ENCODE data around the gene NOX5.

The NOX5 gene

GRCh38 chr15:68979006-68979405 is 35.5 kb upstream of the NOX5 start:
- in situ Hi-C loops (cut with HindIII; ENCODE audit: low sequenced_read_pairs) = no loop called here
- no peak for TF ChIP-seq CTCF (IDR thresholded peaks at IDR 0.05; ENCODE audit: low read depth, low read length)
- no peak overlapping the region for H3K4me3 ChIP-seq (ENCODE audit: low read depth, low read length)
- DNase-seq (ENCODE audit: low read depth, low spot score) = no peak

GRCh38 chr15:68979816-68980215 is 34.7 kb upstream of the NOX5 start:
- no peak overlapping the region for H3K4me3 ChIP-seq (ENCODE audit: low read depth, low read length)
- in situ Hi-C loops (cut with HindIII; ENCODE audit: low sequenced_read_pairs) = no loop called here
- DNase-seq (ENCODE audit: low read depth, low spot score) = no peak
- TF ChIP-seq CTCF (IDR thresholded peaks at IDR 0.05; ENCODE audit: low read depth, low read length) = no peak

- TF ChIP-seq CTCF (IDR thresholded peaks at IDR 0.05; ENCODE audit: low read depth, low read length) = no peak
- H3K4me3 ChIP-seq (ENCODE audit: low read depth, low read length) = no peak overlapping the region
- in situ Hi-C loops (cut with HindIII; ENCODE audit: low sequenced_read_pairs) = no loop called here
- DNase-seq (ENCODE audit: low read depth, low spot score) = no peak
Observed at GRCh38 chr15:68980786-68981185, 33.7 kb upstream of the NOX5 start.

GRCh38 chr15:68981941-68982340 is 32.6 kb upstream of the NOX5 start:
- DNase-seq (ENCODE audit: low read depth, low spot score) = no peak
- TF ChIP-seq CTCF (IDR thresholded peaks at IDR 0.05; ENCODE audit: low read depth, low read length) = no peak
- no peak overlapping the region for H3K4me3 ChIP-seq (ENCODE audit: low read depth, low read length)
- in situ Hi-C loops (cut with HindIII; ENCODE audit: low sequenced_read_pairs) = no loop called here

GRCh38 chr15:68982976-68983563 is 31.4 kb upstream of the NOX5 start:
- no peak for TF ChIP-seq CTCF (IDR thresholded peaks at IDR 0.05; ENCODE audit: low read depth, low read length)
- H3K4me3 ChIP-seq (ENCODE audit: low read depth, low read length) = no peak overlapping the region
- no peak for DNase-seq (ENCODE audit: low read depth, low spot score)
- in situ Hi-C loops (cut with HindIII; ENCODE audit: low sequenced_read_pairs) = no loop called here

GRCh38 chr15:68983961-68984481 is 30.5 kb upstream of the NOX5 start:
- DNase-seq (ENCODE audit: low read depth, low spot score) = no peak
- TF ChIP-seq CTCF (IDR thresholded peaks at IDR 0.05; ENCODE audit: low read depth, low read length) = no peak
- in situ Hi-C loops (cut with HindIII; ENCODE audit: low sequenced_read_pairs) = no loop called here
- H3K4me3 ChIP-seq (ENCODE audit: low read depth, low read length) = no peak overlapping the region
